Stimulated activated CD8-positive, alpha-beta memory T cell treated with anti-CD3 and anti-CD28 coated beads, Interleukin-2, amount 100 ng/mL, for 1 hour (primary cell): ENCODE results near the gene FAM163B.

Source experiments
- DNase-seq, 2 donors: peaks; one replicate each; pipeline ENCODE4 v3.0.0-alpha.2; 2020; ENCODE audit warnings: low read depth in 2 of 2

Gene FAM163B

GRCh38 chr9:133528001-133528875 is 81.0 kb downstream of the FAM163B start:
- DNase-seq: no peak

GRCh38 chr9:133527444-133527920 is 81.7 kb downstream of the FAM163B start:
- DNase-seq: no peak
